HG03039 (cell line): ENCODE data around the gene KLHL29.

ENCODE experiments used
- ATAC-seq: cut with Tn5 transposase; IDR thresholded peaks from one replicate; pipeline ENCODE4 v1.9.1; 2021; ENCODE audit warnings: mild to moderate bottlenecking, moderate library complexity; ENCODE audit not compliant: unreplicated experiment

Gene KLHL29

GRCh38 chr2:23420840-23421476 lies 36.0 kb downstream of the KLHL29 start:
- no peak for ATAC-seq

GRCh38 chr2:23422089-23423061 lies 37.4 kb downstream of the KLHL29 start:
- no peak for ATAC-seq

- no peak for ATAC-seq
These were observed 38.3 kb downstream of the KLHL29 start for GRCh38 chr2:23423062-23423872.

GRCh38 chr2:23423873-23424680 lies 39.1 kb downstream of the KLHL29 start:
- no peak for ATAC-seq

GRCh38 chr2:23425338-23425871 lies 40.4 kb downstream of the KLHL29 start:
- no peak for ATAC-seq

GRCh38 chr2:23425885-23426262 lies 40.9 kb downstream of the KLHL29 start:
- no peak for ATAC-seq

GRCh38 chr2:23426263-23426905 lies 41.4 kb downstream of the KLHL29 start:
- ATAC-seq: no peak

GRCh38 chr2:23427350-23427749 lies 42.4 kb downstream of the KLHL29 start:
- ATAC-seq: no peak

GRCh38 chr2:23427976-23428375 lies 43.0 kb downstream of the KLHL29 start:
- no peak for ATAC-seq

GRCh38 chr2:23429036-23429435 lies 44.1 kb downstream of the KLHL29 start:
- no peak for ATAC-seq

- ATAC-seq: no peak
These were observed 45.3 kb downstream of the KLHL29 start for GRCh38 chr2:23430263-23430662.

GRCh38 chr2:23432531-23432930 lies 47.6 kb downstream of the KLHL29 start:
- no peak for ATAC-seq

GRCh38 chr2:23433282-23433681 lies 48.3 kb downstream of the KLHL29 start:
- no peak for ATAC-seq

- no peak for ATAC-seq
These were observed 49.7 kb downstream of the KLHL29 start for GRCh38 chr2:23434721-23435121.

- no peak for ATAC-seq
These were observed 50.5 kb downstream of the KLHL29 start for GRCh38 chr2:23435250-23436035.

- ATAC-seq: no peak
These were observed 51.5 kb downstream of the KLHL29 start for GRCh38 chr2:23436346-23437098.

- ATAC-seq: no peak
These were observed 56.4 kb downstream of the KLHL29 start for GRCh38 chr2:23441414-23441813.

- no peak for ATAC-seq
These were observed 60.5 kb downstream of the KLHL29 start for GRCh38 chr2:23445450-23445868.
